Placental pericyte (primary cell): ENCODE results near the gene ZMIZ2. TPM values are rescaled to one million over a fixed set of nuclear protein-coding genes. Genes with fewer than 3 reads are reported as not detected.

Experiments used
- total RNA-seq: library from RNA; depleted of rRNA; stranded (reverse); fragments of >200 nt; gene quantifications from 2 replicates; pipeline ENCODE4 v1.2.3, GENCODE V29; 2012

Gene ZMIZ2
- total RNA-seq: 16.9 and 34.1 TPM in 2 replicates

GRCh38 chr7:44748045-44748947, at the start of gene ZMIZ2:
ZMIZ2 (plus strand) TSS chr7:44748847; CDS start chr7:44756250, 7,403 bp downstream.

GRCh38 chr7:44796504-44797328, 48.1 kb downstream of the ZMIZ2 start, which contains the start of gene PPIA:
PPIA (plus strand) TSS chr7:44796681; CDS start chr7:44796725, 44 bp downstream.

Other genes with a start within 250 kb of the ZMIZ2 start
- gene NPC1L1, start 207.5 kb upstream of the ZMIZ2 start, total RNA-seq: under 0.01 TPM in 1 of 2 replicates, not detected in the other
- gene DDX56, start 174.9 kb upstream of the ZMIZ2 start, total RNA-seq: 41.4 and 88.2 TPM in 2 replicates
- 113 and 186 TPM in 2 replicates for gene TMED4, start 166.6 kb upstream of the ZMIZ2 start, total RNA-seq
- 84.9 and 172 TPM in 2 replicates for gene OGDH, start 142.2 kb upstream of the ZMIZ2 start, total RNA-seq
- 1,664 and 1,747 TPM in 2 replicates for gene PPIA, start 47.8 kb downstream of the ZMIZ2 start, total RNA-seq
- gene H2AZ2, start 99.2 kb downstream of the ZMIZ2 start, total RNA-seq: 66.5 and 148 TPM in 2 replicates
- gene PURB, start 136.7 kb downstream of the ZMIZ2 start, total RNA-seq: 16.6 and 29.3 TPM in 2 replicates
- gene MYO1G, start 230.2 kb downstream of the ZMIZ2 start, total RNA-seq: 0.14 and 0.22 TPM in 2 replicates